ENCODE data around the gene BEND7. TPM values are rescaled to one million over a fixed set of nuclear protein-coding genes. Genes with fewer than 3 reads are reported as not detected.
A peak's percentile ranks its signal among the peaks of the same experiment; 100 is the strongest.

BEND7 gene
- total and polyA plus RNA-seq, 7 donors = 6.1 to 27.6 (median 21.6) TPM

DNA sequence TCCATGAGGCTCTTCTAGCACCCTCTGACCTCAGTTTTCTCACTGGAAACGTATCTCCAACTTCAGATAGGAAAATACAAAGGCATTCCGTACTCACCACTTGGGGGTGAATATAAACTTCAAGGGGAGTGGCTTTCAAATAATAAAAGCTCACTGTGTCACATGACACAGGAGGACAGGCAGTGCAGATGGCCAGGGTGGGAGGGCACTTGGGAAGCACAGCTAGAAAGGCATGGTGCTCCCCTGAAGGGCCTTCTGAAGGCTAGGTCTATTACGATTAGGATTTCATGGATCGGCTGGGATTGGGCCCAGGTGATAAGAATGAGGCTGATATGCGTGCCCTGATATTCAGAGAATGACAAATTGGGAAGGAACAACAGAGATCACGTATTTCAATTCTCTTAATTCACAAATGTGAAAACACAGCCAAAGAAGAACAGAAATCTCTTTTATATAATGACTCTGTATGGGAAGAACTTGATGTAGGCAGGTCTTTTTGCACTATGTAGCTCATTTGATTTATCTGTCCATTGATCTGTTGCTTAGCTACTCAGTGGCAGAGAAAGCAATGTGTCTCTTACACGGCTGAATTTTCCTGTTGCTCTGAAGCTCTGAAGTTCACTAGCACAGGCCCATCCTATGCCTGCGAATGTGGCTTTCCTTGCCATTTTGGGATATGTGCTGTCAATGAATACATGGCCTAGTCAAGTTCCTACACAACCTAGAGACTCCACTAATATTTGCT, 83.0 kb downstream of the BEND7 start:
- intact Hi-C loops (cut with DNase I) = no loop called here
- H3K27ac ChIP-seq = no peak overlapping the region
- H3K36me3 ChIP-seq (ENCODE audit: insufficient read depth in 1 of 2, low read depth in 1 of 2) = peaks cover 10 to 46% of the 10 kb centered on the region in 2 donors
- DNase-seq = no peak
- H3K4me3 ChIP-seq = no peak overlapping the region
- TF ChIP-seq, protein P1, sequence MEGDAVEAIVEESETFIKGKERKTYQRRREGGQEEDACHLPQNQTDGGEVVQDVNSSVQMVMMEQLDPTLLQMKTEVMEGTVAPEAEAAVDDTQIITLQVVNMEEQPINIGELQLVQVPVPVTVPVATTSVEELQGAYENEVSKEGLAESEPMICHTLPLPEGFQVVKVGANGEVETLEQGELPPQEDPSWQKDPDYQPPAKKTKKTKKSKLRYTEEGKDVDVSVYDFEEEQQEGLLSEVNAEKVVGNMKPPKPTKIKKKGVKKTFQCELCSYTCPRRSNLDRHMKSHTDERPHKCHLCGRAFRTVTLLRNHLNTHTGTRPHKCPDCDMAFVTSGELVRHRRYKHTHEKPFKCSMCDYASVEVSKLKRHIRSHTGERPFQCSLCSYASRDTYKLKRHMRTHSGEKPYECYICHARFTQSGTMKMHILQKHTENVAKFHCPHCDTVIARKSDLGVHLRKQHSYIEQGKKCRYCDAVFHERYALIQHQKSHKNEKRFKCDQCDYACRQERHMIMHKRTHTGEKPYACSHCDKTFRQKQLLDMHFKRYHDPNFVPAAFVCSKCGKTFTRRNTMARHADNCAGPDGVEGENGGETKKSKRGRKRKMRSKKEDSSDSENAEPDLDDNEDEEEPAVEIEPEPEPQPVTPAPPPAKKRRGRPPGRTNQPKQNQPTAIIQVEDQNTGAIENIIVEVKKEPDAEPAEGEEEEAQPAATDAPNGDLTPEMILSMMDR (IDR thresholded peaks at IDR 0.05) = no peak
- peaks cover 0 to 8% (median 0%) of the 10 kb centered on the region in 3 donors for H3K27me3 ChIP-seq (ENCODE audit: insufficient read depth in 3 of 3, low read length in 2 of 3)
- ATAC-seq = no peak
- H3K4me1 ChIP-seq = peaks cover under 1% of the 10 kb centered on the region
- no peaks in the 10 kb centered on the region for H3K9me3 ChIP-seq
- WGBS, 3 donors = 91 to 94% (median 92%) methylated on average over 8 of the region's 8 CpGs

DNA sequence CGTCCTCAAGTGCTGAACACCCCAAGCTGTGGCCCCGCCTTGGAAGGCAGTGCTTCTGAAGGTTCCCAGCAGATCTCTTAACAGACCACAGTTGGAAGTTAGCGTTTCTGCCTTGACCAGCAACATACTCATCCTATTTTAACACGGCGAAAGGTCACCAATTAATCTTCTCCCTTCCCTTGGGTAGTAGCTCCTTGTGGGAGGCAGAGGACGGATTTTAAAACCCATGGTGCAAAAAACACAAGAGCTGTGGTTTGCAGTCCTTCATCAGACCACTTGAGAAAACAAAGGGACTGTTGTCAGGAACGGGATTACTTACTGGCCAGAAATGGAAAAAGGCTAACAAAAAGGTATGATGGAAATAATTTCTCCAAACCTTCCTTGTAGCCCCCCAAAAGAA, 87.3 kb downstream of the BEND7 start:
- 85 to 87% (median 85%) methylated on average over 7 of the region's 7 CpGs for WGBS, 3 donors
- TF ChIP-seq, protein P1 (IDR thresholded peaks at IDR 0.05) = no peak
- Histone ChIP-seq H3K4me3 (no peak overlapping the region), H3K27me3 (ENCODE audit: insufficient read depth in 3 of 3, low read length in 2 of 3) (peaks cover 0 to 31% (median 2%) of the 10 kb centered on the region in 3 donors), H3K4me1 (peaks cover 13% of the 10 kb centered on the region), H3K9me3 (no peaks in the 10 kb centered on the region), H3K36me3 (ENCODE audit: insufficient read depth in 1 of 2, low read depth in 1 of 2) (peaks cover 7 to 25% of the 10 kb centered on the region in 2 donors), H3K27ac (no peak overlapping the region)
- ATAC-seq (no peak), DNase-seq (no peak)
- intact Hi-C loops (cut with DNase I) = loop anchor here (2.0 to 5.0 kb wide), 3 partner anchors 69 to 279 kb away; partner anchors contain the start of gene MCM10 (in 1 of the 2)

DNA sequence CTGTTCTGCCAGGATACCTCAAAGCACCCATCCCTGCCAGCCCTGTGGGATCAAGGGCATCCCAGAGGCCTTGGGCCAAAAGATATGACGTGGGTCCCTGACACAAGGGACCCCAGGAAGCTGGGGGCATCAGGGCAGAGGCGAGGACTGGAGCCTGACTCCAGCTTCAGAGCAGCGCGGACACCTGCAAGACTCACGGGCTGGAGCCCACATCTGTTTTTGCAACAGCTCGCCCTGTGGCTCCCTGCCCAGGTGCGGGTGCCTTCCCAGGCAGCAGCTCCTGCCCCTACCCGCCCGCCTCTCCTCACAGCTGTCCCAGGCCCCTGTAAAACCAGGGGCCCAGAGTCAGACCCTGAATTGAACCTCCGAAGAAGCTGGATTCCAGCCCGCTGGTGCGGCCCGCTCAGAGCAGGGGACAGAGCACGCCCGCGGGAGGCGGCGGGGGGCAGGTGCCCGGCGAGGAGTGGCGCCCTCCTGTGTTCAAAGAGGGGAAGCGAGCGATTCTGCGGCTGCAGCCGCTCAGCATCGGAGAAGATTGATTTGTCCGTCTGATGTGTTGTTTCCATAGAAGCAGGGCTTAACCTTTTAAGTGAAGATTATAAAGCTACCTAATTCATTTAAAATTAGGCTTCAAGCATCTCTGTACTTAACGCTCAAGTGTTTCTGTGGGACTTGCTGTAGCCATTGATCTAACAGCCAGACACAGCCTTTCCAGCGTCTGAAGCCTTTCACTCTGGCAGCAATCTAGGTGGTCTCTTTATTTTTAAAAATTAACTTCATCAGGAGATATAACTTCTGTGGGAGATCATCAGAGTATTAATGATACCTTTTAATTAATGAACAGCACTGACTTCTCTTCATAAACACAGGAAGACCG, 88.4 kb downstream of the BEND7 start:
- Histone ChIP-seq H3K4me1 (peaks cover 13% of the 10 kb centered on the region), H3K27me3 (ENCODE audit: insufficient read depth in 3 of 3, low read length in 2 of 3) (peaks cover 0 to 31% (median 2%) of the 10 kb centered on the region in 3 donors), H3K4me3 (peak overlapping the region; percentile 59), H3K9me3 (no peaks in the 10 kb centered on the region), H3K27ac (no peak overlapping the region), H3K36me3 (ENCODE audit: insufficient read depth in 1 of 2, low read depth in 1 of 2) (peaks cover 2 to 14% of the 10 kb centered on the region in 2 donors)
- TF ChIP-seq, protein P1 (IDR thresholded peaks at IDR 0.05) = peak; percentile 87
- intact Hi-C loops (cut with DNase I) = loop anchor here (2.0 to 5.0 kb wide), 3 partner anchors 68 to 278 kb away; partner anchors contain the start of gene MCM10 (in 1 of the 2)
- ATAC-seq (peak; percentile 80 to 94 (median 86)), DNase-seq (peak; percentile 52 to 74)
- WGBS, 3 donors = 5 to 6% (median 6%) methylated on average over 29 to 30 of the region's 30 CpGs

DNA sequence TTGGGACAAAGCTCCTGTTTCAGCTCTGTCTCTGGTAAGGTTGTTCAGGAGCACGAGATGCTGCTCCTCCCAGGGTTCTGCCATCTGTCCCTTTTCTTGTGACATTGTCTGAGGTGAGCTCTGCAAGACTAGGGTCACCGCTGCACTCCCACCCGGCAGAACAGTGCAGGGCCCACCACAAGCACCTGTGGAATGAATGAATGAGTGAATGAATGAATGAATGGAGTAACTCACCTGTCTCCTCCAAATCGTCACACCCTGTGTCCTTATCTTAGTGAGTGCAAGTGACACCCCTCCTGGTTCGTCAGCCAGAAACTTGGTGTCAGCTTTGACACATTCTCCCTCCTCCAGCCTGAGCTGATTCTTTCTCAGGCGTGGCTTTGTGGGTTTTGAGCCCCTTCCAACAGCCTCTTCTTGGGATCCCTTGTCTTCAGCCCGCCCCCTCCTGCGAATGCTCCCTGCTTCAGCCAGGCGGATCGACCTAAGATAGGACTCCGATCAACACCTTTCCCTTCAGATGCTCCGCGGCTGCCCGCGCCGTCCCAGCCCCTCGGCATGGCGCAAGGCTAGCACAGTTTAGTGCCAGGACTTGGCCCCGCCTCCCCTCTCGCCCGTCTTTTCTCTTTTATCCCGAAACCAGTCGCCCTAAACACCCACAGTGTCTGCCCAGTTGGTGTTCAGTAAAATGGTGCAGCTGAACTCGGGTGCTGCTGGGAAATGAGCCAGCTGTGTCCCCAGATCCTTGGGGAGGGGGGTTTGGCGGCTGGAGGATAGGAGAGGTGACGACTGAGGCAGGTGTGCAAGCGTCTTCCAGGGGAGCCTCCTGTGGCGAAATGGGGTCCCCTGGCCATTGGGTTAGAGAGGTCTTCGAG, 89.3 kb downstream of the BEND7 start:
- intact Hi-C loops (cut with DNase I) = loop anchor here (2.0 to 5.0 kb wide), 3 partner anchors 67 to 277 kb away; partner anchors contain the start of gene MCM10 (in 1 of the 2)
- DNase-seq = peak in 1 of 2 donors; percentile 54

More for the DNA sequence above, 89.3 kb downstream of the BEND7 start:
- peak overlapping the region; percentile 59 for H3K4me3 ChIP-seq
- TF ChIP-seq, protein P1 (IDR thresholded peaks at IDR 0.05) = no peak
- peaks cover 2 to 12% of the 10 kb centered on the region in 2 donors for H3K36me3 ChIP-seq (ENCODE audit: insufficient read depth in 1 of 2, low read depth in 1 of 2)
- H3K4me1 ChIP-seq = peaks cover 13% of the 10 kb centered on the region
- WGBS, 3 donors = 12 to 24% (median 14%) methylated on average over 29 of the region's 29 CpGs
- ATAC-seq = peak in 2 of 4 donors; percentile 34 to 67
- no peak overlapping the region for H3K27ac ChIP-seq
- no peaks in the 10 kb centered on the region for H3K9me3 ChIP-seq
- H3K27me3 ChIP-seq (ENCODE audit: insufficient read depth in 3 of 3, low read length in 2 of 3) = peaks cover 0 to 31% (median 2%) of the 10 kb centered on the region in 3 donors

All from psoas muscle (tissue), 8 donors.